22Rv1 (cell line): ENCODE data around the gene GRPEL2.

ENCODE experiments used
- CTCF ChIP-seq: fragments of 450-650 bp; IDR thresholded peaks from 2 replicates; pipeline ENCODE4 v1.5.1; 2017; ENCODE audit warnings: mild to moderate bottlenecking
- ZFX ChIP-seq: fragments of 450-650 bp; IDR thresholded peaks from 2 replicates; pipeline ENCODE4 v1.6.1; 2017; ENCODE audit warnings: antibody characterized with exemption, borderline replicate concordance

DNA sequence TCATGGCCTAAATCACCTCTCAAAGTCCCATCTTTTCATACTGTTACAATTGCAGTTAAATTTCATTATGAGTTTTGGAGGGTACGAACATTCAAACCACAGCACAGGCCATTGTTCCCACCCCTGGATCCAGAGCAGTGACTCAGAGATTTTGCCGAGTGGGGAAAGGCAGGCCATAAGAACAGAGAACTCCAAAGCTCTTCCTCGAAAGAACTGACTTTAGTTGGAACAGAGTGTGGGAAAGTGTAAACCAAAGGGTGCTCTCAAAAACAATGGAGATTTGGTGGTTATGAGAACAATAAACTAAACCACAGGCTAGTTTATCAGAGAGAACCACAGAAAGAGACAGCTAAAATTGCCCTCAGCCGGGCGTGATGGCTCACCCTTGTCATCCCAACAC, 19.4 kb upstream of the GRPEL2 start:
- TF ChIP-seq CTCF: no peak
- TF ChIP-seq ZFX: no peak
